Effector memory CD8-positive, alpha-beta T cell (primary cell): ENCODE data around the gene MMAB.

Experiments
- ATAC-seq: fragments of 150-1000 bp; cut with Tn5 transposase; replicated peaks from 2 replicates; pipeline ENCODE4 v1.10.0; 2021; ENCODE audit warnings: mild to moderate bottlenecking, moderate library complexity
- DNase-seq, 3 experiments: peaks; one replicate each; pipeline ENCODE4 v3.0.0; 2021
- H3K27ac Mint-ChIP-seq, 2 donors: one replicate each; pipeline ENCODE4 v1.8.0; 2022; ENCODE audit warnings: mild to moderate bottlenecking in 2 of 2, mixed read lengths in 2 of 2, moderate library complexity in 2 of 2
- H3K27me3 Mint-ChIP-seq, 2 donors: one replicate each; pipeline ENCODE4 v1.8.0; 2022; ENCODE audit warnings: mixed read lengths in 2 of 2
- H3K36me3 Mint-ChIP-seq: one replicate; pipeline ENCODE4 v1.8.0; 2022; ENCODE audit warnings: mild to moderate bottlenecking, moderate library complexity, mixed read lengths; ENCODE audit not compliant: insufficient read depth
- H3K4me1 Mint-ChIP-seq, 2 donors: one replicate each; pipeline ENCODE4 v1.8.0; 2022; ENCODE audit warnings: low read depth in 2 of 2, mixed read lengths in 2 of 2
- H3K4me3 Mint-ChIP-seq, 2 donors: one replicate each; pipeline ENCODE4 v1.8.0; 2022; ENCODE audit warnings: mild to moderate bottlenecking in 2 of 2, mixed read lengths in 2 of 2, moderate library complexity in 2 of 2
- H3K9me3 Mint-ChIP-seq, 2 donors: one replicate each; pipeline ENCODE4 v1.8.0; 2022; ENCODE audit warnings: mixed read lengths in 2 of 2

The MMAB gene

GRCh38 chr12:109529691-109530640, 43.3 kb downstream of the MMAB start:
- DNase-seq = no peak
- H3K4me1 Mint-ChIP-seq = no peaks in the 10 kb centered on the region
- H3K27me3 Mint-ChIP-seq = no peaks in the 10 kb centered on the region
- no peak overlapping the region for H3K27ac Mint-ChIP-seq
- no peak for ATAC-seq
- peaks cover 24% of the 10 kb centered on the region for H3K36me3 Mint-ChIP-seq
- H3K4me3 Mint-ChIP-seq = no peak overlapping the region
- no peaks in the 10 kb centered on the region for H3K9me3 Mint-ChIP-seq

GRCh38 chr12:109527489-109528123, 45.7 kb downstream of the MMAB start:
- Mint-ChIP-seq H3K36me3 (peaks cover 33% of the 10 kb centered on the region), H3K4me3 (no peak overlapping the region), H3K27me3 (no peaks in the 10 kb centered on the region), H3K27ac (peak overlapping the region in 1 of 2 donors; percentile 35), H3K4me1 (no peaks in the 10 kb centered on the region), H3K9me3 (no peaks in the 10 kb centered on the region)
- DNase-seq (no peak), ATAC-seq (no peak)

GRCh38 chr12:109525279-109525585, 48.1 kb downstream of the MMAB start:
- peaks cover 47% of the 10 kb centered on the region for H3K36me3 Mint-ChIP-seq
- no peaks in the 10 kb centered on the region for H3K27me3 Mint-ChIP-seq
- DNase-seq = no peak
- no peak overlapping the region for H3K4me3 Mint-ChIP-seq
- H3K4me1 Mint-ChIP-seq = no peaks in the 10 kb centered on the region
- H3K9me3 Mint-ChIP-seq = no peaks in the 10 kb centered on the region
- no peak for ATAC-seq
- H3K27ac Mint-ChIP-seq = no peak overlapping the region

DNA sequence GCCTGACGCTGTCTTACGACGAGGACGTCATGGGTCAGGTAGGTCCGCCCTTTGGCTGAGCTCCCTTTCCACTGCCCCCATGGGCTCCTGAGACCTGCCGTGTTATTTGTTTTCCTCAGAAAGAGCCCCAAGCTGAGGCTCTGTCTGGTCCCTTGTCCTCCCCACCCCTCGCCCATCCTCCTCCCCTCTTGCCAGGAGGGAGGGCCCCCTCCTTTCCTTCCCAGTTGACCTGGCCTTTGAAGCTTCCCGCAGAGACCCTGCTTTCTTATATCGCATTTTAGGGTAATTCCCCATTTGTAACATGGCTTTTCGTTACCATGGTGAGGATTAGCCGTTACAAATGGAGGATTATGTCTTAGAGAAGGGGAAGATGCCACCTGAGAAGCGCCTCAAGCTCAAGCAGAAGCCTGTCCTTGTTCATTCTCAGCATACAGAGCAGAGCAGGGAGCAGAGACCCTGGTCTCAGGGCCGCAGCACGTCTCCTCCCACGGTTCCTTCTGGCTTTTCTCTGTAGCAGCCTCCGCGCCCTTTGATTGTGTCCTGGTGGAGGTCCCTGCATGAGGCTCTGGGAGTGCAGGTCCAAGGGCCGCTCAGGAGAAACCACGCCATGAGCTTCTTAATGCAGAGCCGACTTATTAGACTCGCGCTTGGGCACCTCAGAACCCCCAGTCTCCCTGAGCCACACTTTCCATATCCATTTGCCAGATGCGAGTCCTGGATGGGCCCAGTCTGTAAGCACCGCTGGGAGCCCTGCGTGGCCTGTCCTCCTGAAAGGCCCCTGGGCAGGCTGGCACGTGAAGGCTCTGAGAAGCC, 48.6 kb downstream of the MMAB start:
- no peak for ATAC-seq
- peaks cover 52% of the 10 kb centered on the region for H3K36me3 Mint-ChIP-seq

GRCh38 chr12:109523504-109523903, 49.8 kb downstream of the MMAB start:
- peaks cover 52% of the 10 kb centered on the region for H3K36me3 Mint-ChIP-seq
- peak overlapping the region in 1 of 2 donors; percentile 32 for H3K27ac Mint-ChIP-seq
- ATAC-seq (no peak), DNase-seq (no peak)
- no peak overlapping the region for H3K4me3 Mint-ChIP-seq
- no peaks in the 10 kb centered on the region for H3K27me3 Mint-ChIP-seq
- no peaks in the 10 kb centered on the region for H3K4me1 Mint-ChIP-seq
- no peaks in the 10 kb centered on the region for H3K9me3 Mint-ChIP-seq

More for the DNA sequence above, 48.6 kb downstream of the MMAB start:
- Mint-ChIP-seq H3K4me3 (no peak overlapping the region), H3K27ac (peak overlapping the region in 1 of 2 donors; percentile 57), H3K27me3 (no peaks in the 10 kb centered on the region), H3K9me3 (no peaks in the 10 kb centered on the region), H3K4me1 (no peaks in the 10 kb centered on the region)
- DNase-seq = no peak

DNA sequence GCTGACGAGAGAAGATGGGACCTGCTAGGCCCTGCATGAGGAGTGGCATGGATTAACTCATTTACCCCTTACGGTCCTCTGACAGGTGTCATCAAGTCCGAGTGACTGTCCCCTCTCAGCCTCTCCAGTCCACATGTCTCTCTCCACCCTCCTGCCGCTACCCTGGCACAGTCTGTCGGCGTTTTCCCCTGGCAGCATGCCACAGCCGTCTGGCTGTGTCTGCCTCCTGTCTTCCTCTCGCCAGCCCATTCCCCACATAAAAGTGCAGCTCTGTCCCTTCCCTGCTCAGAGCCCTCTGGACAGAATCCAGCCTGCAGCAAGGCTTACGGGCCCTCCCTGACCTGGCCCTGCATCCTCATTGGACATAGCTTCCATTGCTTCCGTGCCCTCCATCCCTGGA, 50.2 kb downstream of the MMAB start:
- DNase-seq (no peak), ATAC-seq (no peak)
- peaks cover 52% of the 10 kb centered on the region for H3K36me3 Mint-ChIP-seq
- no peaks in the 10 kb centered on the region for H3K27me3 Mint-ChIP-seq
- H3K27ac Mint-ChIP-seq = peak overlapping the region in 1 of 2 donors; percentile 32
- H3K4me3 Mint-ChIP-seq = no peak overlapping the region
- no peaks in the 10 kb centered on the region for H3K4me1 Mint-ChIP-seq
- no peaks in the 10 kb centered on the region for H3K9me3 Mint-ChIP-seq

- ATAC-seq (no peak), DNase-seq (no peak)
- H3K27ac Mint-ChIP-seq = peak overlapping the region in 1 of 2 donors; percentile 49
- H3K36me3 Mint-ChIP-seq = peaks cover 60% of the 10 kb centered on the region
- H3K27me3 Mint-ChIP-seq = no peaks in the 10 kb centered on the region
- H3K4me3 Mint-ChIP-seq = no peak overlapping the region
- no peaks in the 10 kb centered on the region for H3K4me1 Mint-ChIP-seq
- no peaks in the 10 kb centered on the region for H3K9me3 Mint-ChIP-seq
Measured at GRCh38 chr12:109521831-109522230, 51.5 kb downstream of the MMAB start.

DNA sequence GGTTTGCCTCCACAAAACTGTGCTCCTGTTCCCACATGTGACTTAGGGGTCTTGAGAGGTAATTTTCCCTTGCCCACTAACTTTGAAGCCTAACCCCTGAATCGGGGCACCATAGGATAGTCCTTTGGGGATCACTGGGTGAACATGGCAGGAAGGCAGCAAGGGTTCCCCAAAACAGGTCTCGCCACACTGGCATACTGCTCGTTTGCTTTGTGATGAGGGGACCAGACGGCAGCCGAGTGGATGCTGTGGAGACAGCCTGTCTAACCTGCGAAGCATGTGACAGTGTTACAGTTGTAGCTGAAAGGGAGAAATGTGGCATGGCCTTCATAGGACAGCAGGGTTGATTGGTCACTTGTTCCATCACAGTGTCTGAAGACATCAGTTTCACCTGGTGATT, 53.5 kb downstream of the MMAB start:
- H3K27me3 Mint-ChIP-seq = no peaks in the 10 kb centered on the region
- H3K36me3 Mint-ChIP-seq = peaks cover 59% of the 10 kb centered on the region
- DNase-seq (no peak), ATAC-seq (no peak)
- H3K9me3 Mint-ChIP-seq = no peaks in the 10 kb centered on the region
- H3K4me1 Mint-ChIP-seq = no peaks in the 10 kb centered on the region
- no peak overlapping the region for H3K27ac Mint-ChIP-seq
- H3K4me3 Mint-ChIP-seq = no peak overlapping the region

- no peak overlapping the region for H3K4me3 Mint-ChIP-seq
- H3K9me3 Mint-ChIP-seq = no peaks in the 10 kb centered on the region
- ATAC-seq = no peak
- peaks cover 60% of the 10 kb centered on the region for H3K36me3 Mint-ChIP-seq
- peak overlapping the region in 1 of 2 donors; percentile 29 for H3K27ac Mint-ChIP-seq
- no peaks in the 10 kb centered on the region for H3K4me1 Mint-ChIP-seq
- DNase-seq = peak; percentile 49 to 61 (median 53)
- no peaks in the 10 kb centered on the region for H3K27me3 Mint-ChIP-seq
Measured at GRCh38 chr12:109518820-109519665, 54.3 kb downstream of the MMAB start.

DNA sequence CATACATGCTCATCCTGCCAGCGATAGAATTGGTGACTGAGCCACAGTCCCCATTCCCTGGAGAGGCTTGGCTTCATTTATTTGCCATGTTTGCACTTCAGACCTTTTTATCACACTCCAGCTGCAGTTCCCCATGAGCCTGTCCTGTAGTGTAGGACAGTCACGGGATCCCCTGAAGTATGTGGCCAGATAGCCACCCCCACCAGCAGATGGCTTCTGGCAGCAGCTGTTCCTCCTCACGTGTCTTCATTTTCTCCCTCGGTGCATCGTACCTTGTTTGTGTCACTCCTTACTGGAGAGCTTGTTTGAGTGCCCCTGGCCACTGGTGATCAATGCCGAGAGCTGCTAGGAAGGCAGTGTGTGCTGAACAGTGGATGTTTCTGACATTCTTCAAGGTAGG, 55.7 kb downstream of the MMAB start:
- Mint-ChIP-seq H3K27me3 (no peaks in the 10 kb centered on the region), H3K27ac (peak overlapping the region in 1 of 2 donors; percentile 42), H3K36me3 (peaks cover 58% of the 10 kb centered on the region), H3K4me3 (no peak overlapping the region), H3K4me1 (no peaks in the 10 kb centered on the region), H3K9me3 (no peaks in the 10 kb centered on the region)
- no peak for ATAC-seq
- DNase-seq = no peak

DNA sequence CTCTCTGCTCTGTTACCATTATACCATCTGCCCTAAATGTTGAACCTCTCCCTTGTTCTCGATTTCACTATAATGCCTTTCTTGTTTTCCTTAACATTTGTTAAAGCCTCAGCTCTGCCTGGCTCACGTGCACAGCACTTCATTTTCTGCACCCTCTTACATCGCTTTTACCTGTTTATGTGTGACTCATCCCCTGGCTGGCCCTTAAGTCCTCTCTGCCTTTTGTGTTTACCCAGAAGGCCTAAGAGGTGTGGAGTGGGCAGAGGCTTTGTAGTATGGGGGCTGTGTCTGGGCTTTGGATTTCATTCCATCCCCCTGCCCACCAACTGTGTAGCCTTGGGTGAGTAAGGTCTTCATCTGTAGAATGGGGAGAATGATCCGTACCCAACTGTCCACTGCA, 59.3 kb downstream of the MMAB start:
- ATAC-seq = no peak
- no peaks in the 10 kb centered on the region for H3K9me3 Mint-ChIP-seq
- H3K27ac Mint-ChIP-seq = peak overlapping the region in 1 of 2 donors; percentile 52
- no peak for DNase-seq
- no peaks in the 10 kb centered on the region for H3K27me3 Mint-ChIP-seq
- H3K36me3 Mint-ChIP-seq = peaks cover 57% of the 10 kb centered on the region
- H3K4me1 Mint-ChIP-seq = no peaks in the 10 kb centered on the region
- H3K4me3 Mint-ChIP-seq = no peak overlapping the region

DNA sequence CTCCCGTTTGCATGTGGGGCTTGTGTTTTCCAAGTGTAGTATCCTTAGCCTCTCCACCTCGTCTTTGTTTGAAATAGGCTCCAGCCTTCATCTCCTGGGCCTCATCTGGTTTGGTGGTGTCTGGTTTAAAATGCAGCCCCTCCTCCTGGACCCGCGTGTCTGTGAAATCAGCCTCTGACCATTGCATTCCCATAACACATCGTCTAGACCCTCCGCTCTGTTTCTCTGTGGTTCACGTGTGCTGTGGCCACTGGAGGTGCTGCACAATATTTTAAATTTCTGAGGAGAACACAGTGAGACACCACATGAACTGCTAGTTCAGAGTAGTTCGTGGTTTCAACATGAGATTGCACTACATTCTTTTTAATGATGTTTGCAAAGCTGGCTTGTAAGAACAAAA, 60.3 kb downstream of the MMAB start:
- no peaks in the 10 kb centered on the region for H3K9me3 Mint-ChIP-seq
- H3K4me3 Mint-ChIP-seq = no peak overlapping the region
- no peaks in the 10 kb centered on the region for H3K27me3 Mint-ChIP-seq
- H3K36me3 Mint-ChIP-seq = peaks cover 55% of the 10 kb centered on the region
- no peak overlapping the region for H3K27ac Mint-ChIP-seq
- no peaks in the 10 kb centered on the region for H3K4me1 Mint-ChIP-seq
- no peak for DNase-seq
- ATAC-seq = no peak

DNA sequence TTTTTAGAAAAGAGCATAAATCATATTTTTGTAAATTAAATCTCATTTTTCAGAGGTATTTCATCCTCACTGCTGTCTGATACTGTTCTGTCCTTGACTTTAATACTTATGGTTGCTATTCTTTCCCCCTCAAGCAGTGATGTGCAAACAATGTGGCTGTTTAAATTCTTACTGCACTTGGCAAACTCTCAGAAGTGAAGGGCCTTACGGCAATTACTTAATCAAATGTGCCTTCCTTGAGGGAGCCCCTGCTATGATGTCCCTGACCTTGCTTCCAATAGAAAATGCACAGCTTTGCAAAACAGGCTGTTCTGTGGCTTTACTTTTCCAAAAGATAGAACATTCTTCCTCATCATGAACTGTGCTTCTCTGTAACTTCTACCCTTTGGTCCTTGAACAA, 60.7 kb downstream of the MMAB start:
- no peaks in the 10 kb centered on the region for H3K27me3 Mint-ChIP-seq
- H3K4me1 Mint-ChIP-seq = no peaks in the 10 kb centered on the region

More for the DNA sequence above, 60.7 kb downstream of the MMAB start:
- no peak overlapping the region for H3K4me3 Mint-ChIP-seq
- ATAC-seq (no peak), DNase-seq (no peak)
- H3K36me3 Mint-ChIP-seq = peaks cover 53% of the 10 kb centered on the region
- no peaks in the 10 kb centered on the region for H3K9me3 Mint-ChIP-seq
- no peak overlapping the region for H3K27ac Mint-ChIP-seq
